Breast epithelium (tissue), 3 donors: Measurements from ENCODE around the gene INSC.

Experiments used
- CTCF ChIP-seq, 3 donors: fragments of 450-650 bp; IDR thresholded peaks; one replicate each; pipeline ENCODE4 v1.5.1; 2016 to 2017; ENCODE audit warnings: antibody characterized with exemption in 3 of 3, mild to moderate bottlenecking in 3 of 3, moderate library complexity in 3 of 3
- POLR2AphosphoS5 ChIP-seq, 3 donors: sonication (generic); formaldehyde crosslinking; IDR thresholded peaks; one replicate each; pipeline ENCODE4 v1.6.1; 2017; ENCODE audit warnings: antibody characterized with exemption in 3 of 3

GRCh38 chr11:15093432-15093831 lies 21.3 kb upstream of the INSC start:
- TF ChIP-seq CTCF (IDR thresholded peaks at IDR 0.05) (no peak), POLR2AphosphoS5 (IDR thresholded peaks at IDR 0.05) (no peak)
